IMR-90 (cell line): Measurements from ENCODE around the gene LLPH. TPM values are rescaled to one million over a fixed set of nuclear protein-coding genes. Genes with fewer than 3 reads are reported as not detected.

ENCODE experiments used
- ATAC-seq: fragments of 200-7000 bp; cut with Tn5 transposase; 2 replicates; pipeline ENCODE4 v1.9.1; 2020; ENCODE audit warnings: low read depth, mild to moderate bottlenecking, moderate library complexity
- BruUV-seq: library from RNA; stranded (reverse); fragments of 400-500 nt; replicated peaks from 2 replicates; lab custom pipeline; 2021; lab: Mats Ljungman, UMichigan
- CTCF ChIA-PET: fragments of 300-600 bp; formaldehyde crosslinking; extraction: SDS; loops from one replicate; lab custom pipeline; 2021; ENCODE audit warnings: antibody characterized with exemption; lab: Yijun Ruan, JAX
- POLR2A ChIA-PET: fragments of 300-600 bp; sonication (Branson Sonifier 250); formaldehyde crosslinking; loops from one replicate; lab custom pipeline; 2022; ENCODE audit warnings: antibody characterized with exemption; ENCODE audit not compliant: unreplicated experiment; lab: Charles Lee
- DNase-seq: peaks from one replicate; pipeline ENCODE4 v3.0.0; 2013
- H2AFZ ChIP-seq: replicated peaks from 2 replicates; pipeline ENCODE3; 2013; ENCODE audit warnings: low read length, mild to moderate bottlenecking; ENCODE audit not compliant: poor library complexity
- H2AK5ac ChIP-seq: 2 replicates; pipeline ENCODE4 v1.6.1; 2013; ENCODE audit warnings: low read depth, low read length, inconsistent platforms
- H2AK9ac ChIP-seq: replicated peaks from 2 replicates; pipeline ENCODE3; 2013; ENCODE audit warnings: mild to moderate bottlenecking, low read depth, low read length, moderate library complexity; ENCODE audit not compliant: poor library complexity
- H2BK120ac ChIP-seq: 2 replicates; pipeline ENCODE4 v1.6.1; 2013; ENCODE audit warnings: low read depth, low read length, inconsistent platforms
- H2BK15ac ChIP-seq: 3 replicates; pipeline ENCODE4 v1.6.1; 2013; ENCODE audit warnings: low read depth, low read length, inconsistent platforms
- H2BK20ac ChIP-seq: 2 replicates; pipeline ENCODE4 v1.6.1; 2013; ENCODE audit warnings: low read depth, mild to moderate bottlenecking, inconsistent platforms, low read length, moderate library complexity
- H2BK5ac ChIP-seq: 2 replicates; pipeline ENCODE4 v1.6.1; 2013; ENCODE audit warnings: mild to moderate bottlenecking, low read depth, low read length, inconsistent platforms; ENCODE audit not compliant: poor library complexity, severe bottlenecking
- H3K14ac ChIP-seq: replicated peaks from 2 replicates; pipeline ENCODE4 v1.6.1; 2013; ENCODE audit warnings: low read depth, low read length, inconsistent platforms
- H3K18ac ChIP-seq: 2 replicates; pipeline ENCODE4 v1.6.1; 2013; ENCODE audit warnings: low read depth, low read length, control low read depth
- H3K23ac ChIP-seq: 2 replicates; pipeline ENCODE4 v1.6.1; 2013; ENCODE audit warnings: low read depth, low read length, inconsistent platforms
- H3K27ac ChIP-seq: 2 replicates; pipeline ENCODE4 v1.5.1; 2013; ENCODE audit warnings: mild to moderate bottlenecking, control low read depth, low read length; ENCODE audit not compliant: insufficient read depth
- H3K27me3 ChIP-seq: 2 replicates; pipeline ENCODE4 v1.6.1; 2013; ENCODE audit warnings: low read length; ENCODE audit not compliant: control insufficient read depth, insufficient read depth
- H3K36me3 ChIP-seq: 2 replicates; pipeline ENCODE4 v1.6.1; 2013; ENCODE audit warnings: low read length, mixed read lengths; ENCODE audit not compliant: control insufficient read depth, insufficient read depth
- H3K4ac ChIP-seq: 2 replicates; pipeline ENCODE4 v1.6.1; 2013; ENCODE audit warnings: low read depth, low read length, inconsistent platforms
- H3K4me1 ChIP-seq: 2 replicates; pipeline ENCODE4 v1.6.1; 2013; ENCODE audit warnings: low read length, mixed read lengths; ENCODE audit not compliant: control insufficient read depth, insufficient read depth
- H3K4me2 ChIP-seq: 2 replicates; pipeline ENCODE4 v1.6.1; 2013; ENCODE audit warnings: low read depth, mild to moderate bottlenecking, control low read depth, low read length, moderate library complexity
- H3K4me3 ChIP-seq: 2 replicates; pipeline ENCODE4 v1.5.1; 2013; ENCODE audit warnings: low read depth, mild to moderate bottlenecking, control low read depth, low read length, moderate library complexity; ENCODE audit not compliant: insufficient read depth
- H3K56ac ChIP-seq: 2 replicates; pipeline ENCODE4 v1.6.1; 2013; ENCODE audit warnings: low read length, inconsistent platforms; ENCODE audit not compliant: insufficient read depth; ENCODE audit errors: extremely low read depth
- H3K79me1 ChIP-seq, 2 experiments: 2 replicates each; pipeline ENCODE4 v1.6.1; 2013; ENCODE audit warnings: low read length in 2 of 2, inconsistent platforms in 1 of 2, low read depth in 1 of 2
- H3K9ac ChIP-seq: 2 replicates; pipeline ENCODE4 v1.6.1; 2013; ENCODE audit warnings: low read depth, low read length, control low read depth
- H3K9me1 ChIP-seq: 2 replicates; pipeline ENCODE4 v1.6.1; 2013; ENCODE audit warnings: low read length, inconsistent platforms; ENCODE audit not compliant: insufficient read depth
- H3K9me3 ChIP-seq: 2 replicates; pipeline ENCODE4 v1.6.1; 2013; ENCODE audit warnings: low read length; ENCODE audit not compliant: control insufficient read depth, insufficient read depth
- H4K20me1 ChIP-seq: 2 replicates; pipeline ENCODE4 v1.6.1; 2013; ENCODE audit warnings: low read length, inconsistent platforms; ENCODE audit not compliant: insufficient read depth
- H4K5ac ChIP-seq: 2 replicates; pipeline ENCODE4 v1.6.1; 2013; ENCODE audit warnings: mild to moderate bottlenecking, low read depth, low read length, control low read depth
- H4K8ac ChIP-seq, 2 experiments: 2 replicates each; pipeline ENCODE4 v1.6.1; 2013; ENCODE audit warnings: low read depth in 2 of 2, low read length in 2 of 2, control low read depth in 1 of 2, inconsistent platforms in 1 of 2
- H4K91ac ChIP-seq: 2 replicates; pipeline ENCODE4 v1.6.1; 2013; ENCODE audit warnings: low read depth, low read length, inconsistent platforms; ENCODE audit not compliant: insufficient read depth
- BHLHE40 ChIP-seq: fragments of 150-350 bp; IDR thresholded peaks from 2 replicates; pipeline ENCODE4 v1.6.1; 2016; ENCODE audit warnings: mild to moderate bottlenecking, low read depth, low read length
- CEBPB ChIP-seq: IDR thresholded peaks from 2 replicates; pipeline ENCODE4 v1.6.1; 2012; ENCODE audit warnings: low read depth, low read length, improper control_type of control experiment
- CHD1 ChIP-seq: IDR thresholded peaks from 2 replicates; pipeline ENCODE4 v1.6.1; 2012; ENCODE audit warnings: low read depth, low read length, improper control_type of control experiment
- CTCF ChIP-seq: conservative IDR thresholded peaks from 2 replicates; pipeline ENCODE4 v1.5.1; 2012; ENCODE audit warnings: mild to moderate bottlenecking, low read depth, low read length, improper control_type of control experiment
- ELK1 ChIP-seq: fragments of 150-350 bp; IDR thresholded peaks from 2 replicates; pipeline ENCODE4 v1.6.1; 2016; ENCODE audit warnings: low read depth, mild to moderate bottlenecking, low read length, moderate library complexity, borderline replicate concordance
- FOS ChIP-seq: fragments of 150-350 bp; IDR thresholded peaks from 2 replicates; pipeline ENCODE4 v1.6.1; 2016; ENCODE audit warnings: low read depth, low read length
- MAFK ChIP-seq: IDR thresholded peaks from 2 replicates; pipeline ENCODE4 v1.6.1; 2012; ENCODE audit warnings: low read depth, low read length, improper control_type of control experiment
- MAZ ChIP-seq: IDR thresholded peaks from 2 replicates; pipeline ENCODE4 v1.6.1; 2012; ENCODE audit warnings: low read depth, mild to moderate bottlenecking, low read length, improper control_type of control experiment, moderate library complexity, borderline replicate concordance
- MXI1 ChIP-seq: IDR thresholded peaks from 2 replicates; pipeline ENCODE4 v1.6.1; 2012; ENCODE audit warnings: low read depth, mild to moderate bottlenecking, low read length, moderate library complexity, borderline replicate concordance
- NFE2L2 ChIP-seq: fragments of 150-350 bp; IDR thresholded peaks from 2 replicates; pipeline ENCODE4 v1.6.1; 2016; ENCODE audit warnings: low read depth, mild to moderate bottlenecking, low read length
- POLR2A ChIP-seq: IDR thresholded peaks from 2 replicates; pipeline ENCODE4 v1.6.1; 2012; ENCODE audit warnings: mild to moderate bottlenecking, low read depth, low read length
- RAD21 ChIP-seq: IDR thresholded peaks from 2 replicates; pipeline ENCODE4 v1.6.1; 2012; ENCODE audit warnings: low read length, improper control_type of control experiment
- RCOR1 ChIP-seq: IDR thresholded peaks from 2 replicates; pipeline ENCODE4 v1.6.1; 2012; ENCODE audit warnings: mild to moderate bottlenecking, low read length, improper control_type of control experiment; ENCODE audit not compliant: insufficient replicate concordance
- RFX5 ChIP-seq: IDR thresholded peaks from 2 replicates; pipeline ENCODE4 v1.8.0; 2012; ENCODE audit warnings: low read depth, mild to moderate bottlenecking, low read length, moderate library complexity
- SMC3 ChIP-seq: fragments of 150-350 bp; IDR thresholded peaks from 2 replicates; pipeline ENCODE4 v1.6.1; 2016; ENCODE audit warnings: low read depth, mild to moderate bottlenecking, antibody characterized with exemption, low read length, moderate library complexity
- USF2 ChIP-seq: fragments of 150-350 bp; IDR thresholded peaks from 2 replicates; pipeline ENCODE4 v1.6.1; 2017; ENCODE audit warnings: mild to moderate bottlenecking, antibody characterized with exemption, low read length, low read depth
- WGBS, 2 experiments: methylation state at CpG; one replicate each; pipeline versions ENCODE4 v1.1.5 to v1.1.7; 2013; ENCODE audit warnings: missing lambda C conversion rate in 2 of 2; ENCODE audit not compliant: insufficient read length in 1 of 2; ENCODE audit errors: extremely low coverage in 2 of 2; 5-methylcytosine and 5-hydroxymethylcytosine counted together
- dilution Hi-C: fragments of 300-500 bp; cut with HindIII; formaldehyde crosslinking; loops from one replicate; pipeline ENCODE4 v1.14.3; 2018; ENCODE audit warnings: low sequenced_read_pairs; ENCODE audit not compliant: unreplicated experiment
- in situ Hi-C: fragments of 300-500 bp; cut with MboI; formaldehyde crosslinking; loops from 3 replicates; pipeline ENCODE4 v1.14.3; 2019; ENCODE audit warnings: low sequenced_read_pairs, inconsistent platforms, mixed read lengths
- intact Hi-C: fragments of 100-400 bp; cut with micrococcal nuclease; formaldehyde crosslinking; loops from 2 replicates; pipeline ENCODE4 v1.10.0; 2022
- polyA plus RNA-seq, 3 experiments: library from polyadenylated mRNA; depleted of rRNA; stranded (reverse); fragments of >200 nt; gene quantifications; 2 replicates each; pipeline ENCODE4 v1.2.3, GENCODE V29; 2012; ENCODE audit warnings: low replicate concordance in 1 of 3
- total RNA-seq: library from RNA; depleted of rRNA; stranded (reverse); fragments of >200 nt; gene quantifications from 2 replicates; pipeline ENCODE4 v1.2.3, GENCODE V29; 2012

Gene LLPH
- total and polyA plus RNA-seq, 2 of the 4 experiments (the other 2 are of a cell fraction): 2.7 to 17.0 TPM

- Histone ChIP-seq H3K23ac (no peak overlapping the region), H3K9me1 (peaks cover 4% of the 10 kb centered on the region; the same call in 1 of the 2 replicates), H3K14ac (no peak overlapping the region), H2AK5ac (no peak overlapping the region), H3K4me2 (no peak overlapping the region), H2BK5ac (no peak overlapping the region), H2BK15ac (peak overlapping the region; percentile 45; the same call in 1 of the 3 replicates), H2AFZ (no peak overlapping the region), H3K9ac (no peak overlapping the region), H3K56ac (no peak overlapping the region), H3K4ac (no peak overlapping the region), H4K8ac (no peak overlapping the region), H3K18ac (no peak overlapping the region), H4K20me1 (no peaks in the 10 kb centered on the region; the same call in 1 of the 2 replicates), H3K36me3 (no peaks in the 10 kb centered on the region), H2BK20ac (no peak overlapping the region), H3K4me3 (no peak overlapping the region), H3K9me3 (no peaks in the 10 kb centered on the region), H3K27ac (no peak overlapping the region), H4K5ac (no peak overlapping the region), H2BK120ac (no peak overlapping the region), H3K79me1 (no peaks in the 10 kb centered on the region), H3K27me3 (peaks cover 4% of the 10 kb centered on the region; the same call in 1 of the 2 replicates), H4K91ac (no peak overlapping the region), H3K4me1 (peaks cover 2% of the 10 kb centered on the region; the same call in 1 of the 2 replicates), H2AK9ac (no peak overlapping the region)
- dilution Hi-C loops: no loop called here
- CTCF ChIA-PET: interaction anchor here (1.2 kb wide), 1 partner anchor 9 kb away, joined by 3 read pairs; no protein-coding TSS in a partner anchor
- no TSS peak for BruUV-seq
- in situ Hi-C loops: no loop called here
- DNase-seq (no peak), ATAC-seq (no peak)
- WGBS, 2 experiments: no CpG with 5 or more reads among the region's 1 CpG
- POLR2A ChIA-PET: no interaction called here
- intact Hi-C loops: no loop called here
- TF ChIP-seq FOS: no peak
- no peak for TF ChIP-seq CTCF
- TF ChIP-seq MXI1: no peak
- TF ChIP-seq MAZ: no peak
- TF ChIP-seq SMC3: no peak
- TF ChIP-seq RAD21: no peak
- no peak for TF ChIP-seq BHLHE40
- no peak for TF ChIP-seq RFX5
- no peak for TF ChIP-seq MAFK
- TF ChIP-seq CEBPB: no peak
- no peak for TF ChIP-seq NFE2L2
- no peak for TF ChIP-seq ELK1
- TF ChIP-seq RCOR1: no peak
- TF ChIP-seq POLR2A: no peak
- no peak for TF ChIP-seq USF2
- TF ChIP-seq CHD1: no peak
Measured at GRCh38 chr12:66071549-66071948, 59.0 kb downstream of the LLPH start.
